Measurements from ENCODE around the gene MAD1L1. TPM values are rescaled to one million over a fixed set of nuclear protein-coding genes. Genes with fewer than 3 reads are reported as not detected.
A peak's percentile ranks its signal among the peaks of the same experiment; 100 is the strongest.

MAD1L1 gene
- total and polyA plus RNA-seq, 2 of the 4 experiments (the other 2 are of a cell fraction): 29.0 to 40.9 TPM

GRCh38 chr7:1961701-1962276, 271.0 kb downstream of the MAD1L1 start:
- POLR2A ChIA-PET (ENCODE audit: unreplicated experiment): no interaction called here
- CTCF ChIA-PET: no interaction called here
- Histone ChIP-seq H3K4me3 (ENCODE audit: insufficient read depth, low read depth, low read length) (no peak overlapping the region), H3K4me2 (ENCODE audit: low read depth, low read length) (no peak overlapping the region), H2AK5ac (ENCODE audit: low read depth, low read length) (no peak overlapping the region), H3K4ac (ENCODE audit: low read depth, low read length) (no peak overlapping the region), H3K56ac (ENCODE audit: extremely low read depth, insufficient read depth, low read length) (no peak overlapping the region), H4K8ac (ENCODE audit: low read depth in 2 of 2, low read length in 2 of 2) (peak overlapping the region in 1 of 2 experiments; percentile 37; a peak in 2 of 4 replicates), H3K9me3 (ENCODE audit: control insufficient read depth, insufficient read depth, low read length) (peaks cover 6% of the 10 kb centered on the region), H3K18ac (ENCODE audit: low read depth, low read length) (no peak overlapping the region), H3K23ac (ENCODE audit: low read depth, low read length) (no peak overlapping the region; the same call in 1 of the 2 replicates), H2BK15ac (ENCODE audit: low read depth, low read length) (no peak overlapping the region), H2BK20ac (ENCODE audit: low read depth, low read length) (0 out of 2 replicates have a peak overlapping the region, but pooled peaks have one; percentile 12), H2BK5ac (ENCODE audit: low read depth, low read length, poor library complexity, severe bottlenecking) (no peak overlapping the region), H2AFZ (replicated peaks; ENCODE audit: low read length, poor library complexity) (no peak overlapping the region), H4K91ac (ENCODE audit: insufficient read depth, low read depth, low read length) (no peak overlapping the region), H3K14ac (replicated peaks; ENCODE audit: low read depth, low read length) (no peak overlapping the region), H4K5ac (ENCODE audit: low read depth, low read length) (no peak overlapping the region), H3K9ac (ENCODE audit: low read depth, low read length) (no peak overlapping the region), H3K27ac (ENCODE audit: insufficient read depth, low read length) (no peak overlapping the region), H2BK120ac (ENCODE audit: low read depth, low read length) (no peak overlapping the region), H2AK9ac (replicated peaks; ENCODE audit: low read depth, low read length, poor library complexity) (no peak overlapping the region), H3K27me3 (ENCODE audit: control insufficient read depth, insufficient read depth, low read length) (no peaks in the 10 kb centered on the region), H4K20me1 (ENCODE audit: insufficient read depth, low read length) (no peaks in the 10 kb centered on the region; the same call in 1 of the 2 replicates), H3K36me3 (ENCODE audit: control insufficient read depth, insufficient read depth, low read length) (peaks cover 2% of the 10 kb centered on the region; the same call in 1 of the 2 replicates), H3K4me1 (ENCODE audit: control insufficient read depth, insufficient read depth, low read length) (no peaks in the 10 kb centered on the region), H3K9me1 (ENCODE audit: insufficient read depth, low read length) (no peaks in the 10 kb centered on the region), H3K79me1 (ENCODE audit: low read depth in 1 of 2, low read length in 2 of 2) (peaks cover 5 to 12% of the 10 kb centered on the region in 2 experiments; a peak in 1 of 4 replicates)
- no CpG with 5 or more reads among the region's 15 CpGs for WGBS, 2 experiments (ENCODE audit: extremely low coverage in 2 of 2, insufficient read length in 1 of 2)
- intact Hi-C loops (cut with micrococcal nuclease) (no loop called here), dilution Hi-C loops (cut with HindIII; ENCODE audit: low sequenced_read_pairs, unreplicated experiment) (no loop called here), in situ Hi-C loops (cut with MboI; ENCODE audit: low sequenced_read_pairs) (no loop called here)
- no TSS peak for BruUV-seq (replicated peaks)
- TF ChIP-seq, protein P1, sequence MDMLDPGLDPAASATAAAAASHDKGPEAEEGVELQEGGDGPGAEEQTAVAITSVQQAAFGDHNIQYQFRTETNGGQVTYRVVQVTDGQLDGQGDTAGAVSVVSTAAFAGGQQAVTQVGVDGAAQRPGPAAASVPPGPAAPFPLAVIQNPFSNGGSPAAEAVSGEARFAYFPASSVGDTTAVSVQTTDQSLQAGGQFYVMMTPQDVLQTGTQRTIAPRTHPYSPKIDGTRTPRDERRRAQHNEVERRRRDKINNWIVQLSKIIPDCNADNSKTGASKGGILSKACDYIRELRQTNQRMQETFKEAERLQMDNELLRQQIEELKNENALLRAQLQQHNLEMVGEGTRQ (IDR thresholded peaks at IDR 0.05; ENCODE audit: low read depth, low read length): 0 out of 2 replicates have a peak, but pooled peaks have one; percentile 31
- TF ChIP-seq RFX5 (IDR thresholded peaks at IDR 0.05; ENCODE audit: low read depth, low read length) (no peak), MAZ (IDR thresholded peaks at IDR 0.05; ENCODE audit: borderline replicate concordance, low read depth, low read length) (peak; percentile 46; the same call in 1 of the 2 replicates), BHLHE40 (IDR thresholded peaks at IDR 0.05; ENCODE audit: low read depth, low read length) (peak; percentile 98), POLR2A (IDR thresholded peaks at IDR 0.05; ENCODE audit: low read depth, low read length) (no peak), ELK1 (IDR thresholded peaks at IDR 0.05; ENCODE audit: borderline replicate concordance, low read depth, low read length) (no peak), FOS (IDR thresholded peaks at IDR 0.05; ENCODE audit: low read depth, low read length) (peak; percentile 93)
- no peak for ATAC-seq (ENCODE audit: low read depth)
- DNase-seq: peak; percentile 96
